Liver (tissue), 9 donors: ENCODE results near the gene TMEM214. TPM values are rescaled to one million over a fixed set of nuclear protein-coding genes. Genes with fewer than 3 reads are reported as not detected.

ENCODE experiments used
- DNase-seq: peaks from one replicate; pipeline ENCODE4 v3.0.0-alpha.2; 2017; ENCODE audit warnings: low spot score
- H3K27ac ChIP-seq, 2 donors: one replicate each; pipeline ENCODE4 v1.7.0; 2013; ENCODE audit warnings: inconsistent platforms in 2 of 2, low read length in 2 of 2, control low read depth in 1 of 2, low read depth in 1 of 2, mild to moderate bottlenecking in 1 of 2
- H3K27me3 ChIP-seq, 4 donors: one replicate each; pipeline versions ENCODE4 v1.6.1 to v1.7.0; 2013; ENCODE audit warnings: low read length in 3 of 4, inconsistent platforms in 1 of 4, mild to moderate bottlenecking in 1 of 4, moderate library complexity in 1 of 4; ENCODE audit not compliant: control insufficient read depth in 4 of 4, insufficient read depth in 4 of 4
- H3K36me3 ChIP-seq, 4 donors: one replicate each; pipeline versions ENCODE4 v1.6.1 to v1.7.0; 2013; ENCODE audit warnings: low read length in 3 of 4, mild to moderate bottlenecking in 3 of 4, low read depth in 1 of 4, moderate library complexity in 1 of 4; ENCODE audit not compliant: control insufficient read depth in 4 of 4, insufficient read depth in 3 of 4
- H3K4me1 ChIP-seq, 4 donors: one replicate each; pipeline versions ENCODE4 v1.6.1 to v1.7.0; 2013; ENCODE audit warnings: low read length in 3 of 4, mild to moderate bottlenecking in 3 of 4, moderate library complexity in 1 of 4; ENCODE audit not compliant: control insufficient read depth in 4 of 4, insufficient read depth in 4 of 4
- H3K4me3 ChIP-seq, 3 donors: one replicate each; pipeline versions ENCODE4 v1.6.1 to v1.7.0; 2013; ENCODE audit warnings: low read length in 3 of 3, control low read depth in 1 of 3, low read depth in 1 of 3, mild to moderate bottlenecking in 1 of 3
- H3K9ac ChIP-seq, 2 donors: one replicate each; pipeline ENCODE4 v1.7.0; 2013; ENCODE audit warnings: low read length in 2 of 2, mild to moderate bottlenecking in 2 of 2, moderate library complexity in 2 of 2, control low read depth in 1 of 2, low read depth in 1 of 2
- H3K9me3 ChIP-seq, 4 donors: one replicate each; pipeline versions ENCODE4 v1.6.1 to v1.7.0; 2013; ENCODE audit warnings: low read length in 3 of 4; ENCODE audit not compliant: control insufficient read depth in 4 of 4
- EGR1 ChIP-seq, 2 donors: IDR thresholded peaks; 2 replicates each; pipeline ENCODE4 v1.6.1; 2016 to 2018; ENCODE audit warnings: antibody characterized with exemption in 2 of 2, low read depth in 2 of 2
- FOXA1 ChIP-seq: IDR thresholded peaks from 2 replicates; pipeline ENCODE4 v1.6.1; 2016; ENCODE audit warnings: antibody characterized with exemption
- FOXA2 ChIP-seq: IDR thresholded peaks from 2 replicates; pipeline ENCODE4 v1.6.1; 2016; ENCODE audit warnings: antibody characterized with exemption
- GABPA ChIP-seq, 2 donors: IDR thresholded peaks in 1 of 2; conservative IDR thresholded peaks in 1 of 2; 2 replicates each; pipeline ENCODE4 v1.6.1; 2016; ENCODE audit warnings: antibody characterized with exemption in 2 of 2, mild to moderate bottlenecking in 1 of 2, moderate library complexity in 1 of 2
- HNF4A ChIP-seq, 2 donors: conservative IDR thresholded peaks; 2 replicates each; pipeline ENCODE4 v1.6.1; 2016; ENCODE audit warnings: antibody characterized with exemption in 2 of 2, mild to moderate bottlenecking in 2 of 2
- HNF4G ChIP-seq: IDR thresholded peaks from 2 replicates; pipeline ENCODE4 v1.6.1; 2016; ENCODE audit warnings: antibody characterized with exemption
- JUND ChIP-seq, 2 donors: IDR thresholded peaks; 2 replicates each; pipeline ENCODE4 v1.6.1; 2016; ENCODE audit warnings: antibody characterized with exemption in 2 of 2
- NR2F2 ChIP-seq: IDR thresholded peaks from 2 replicates; pipeline ENCODE4 v1.6.1; 2016; ENCODE audit warnings: antibody characterized with exemption
- RAD21 ChIP-seq, 2 donors: IDR thresholded peaks; 2 replicates each; pipeline ENCODE4 v1.6.1; 2016; ENCODE audit warnings: antibody characterized with exemption in 2 of 2, mild to moderate bottlenecking in 2 of 2
- RXRA ChIP-seq, 2 donors: IDR thresholded peaks; 2 replicates each; pipeline ENCODE4 v1.6.1; 2017 to 2018; ENCODE audit warnings: antibody characterized with exemption in 2 of 2, mild to moderate bottlenecking in 1 of 2
- SP1 ChIP-seq: IDR thresholded peaks from 2 replicates; pipeline ENCODE4 v1.6.1; 2018; ENCODE audit warnings: antibody characterized with exemption, mild to moderate bottlenecking
- TAF1 ChIP-seq: conservative IDR thresholded peaks from 2 replicates; pipeline ENCODE4 v1.6.1; 2016; ENCODE audit warnings: antibody characterized with exemption, mild to moderate bottlenecking
- YY1 ChIP-seq: IDR thresholded peaks from 2 replicates; pipeline ENCODE4 v1.6.1; 2016; ENCODE audit warnings: antibody characterized with exemption, mild to moderate bottlenecking
- WGBS: extraction: QIAGEN DNeasy Blood & Tissue Kit; methylation state at CpG from one replicate; pipeline ENCODE4 v1.1.7; 2013; 5-methylcytosine and 5-hydroxymethylcytosine counted together
- polyA plus RNA-seq, 2 donors: library from polyadenylated mRNA; stranded (reverse) in 1 of 2; unstranded in 1 of 2; fragments of 200-250 nt in 1 of 2; fragments of >200 nt in 1 of 2; fragmentation: Nextera tagmentation in 1 of 2; extraction: Ambion mirVana in 1 of 2; gene quantifications; one replicate each; pipeline versions ENCODE4 v1.2.1 to v1.2.3, GENCODE V29; 2013 to 2015
- total RNA-seq, 2 donors: library from RNA; depleted of rRNA; stranded (reverse); fragments of >200 nt; gene quantifications; one replicate each; pipeline ENCODE4 v1.2.3, GENCODE V29; 2014
- TF ChIP-seq, protein P1 (sequence below): IDR thresholded peaks from 2 replicates; pipeline ENCODE4 v1.6.1; 2016; ENCODE audit warnings: antibody characterized with exemption
- TF ChIP-seq, protein P2 (sequence below): IDR thresholded peaks from 2 replicates; pipeline ENCODE4 v1.6.1; 2016; ENCODE audit warnings: antibody characterized with exemption
- TF ChIP-seq, protein P3 (sequence below): IDR thresholded peaks from 2 replicates; pipeline ENCODE4 v1.6.1; 2016; ENCODE audit warnings: antibody characterized with exemption, mild to moderate bottlenecking
- TF ChIP-seq, protein P4 (sequence below): IDR thresholded peaks from 2 replicates; pipeline ENCODE4 v1.6.1; 2016; ENCODE audit warnings: antibody characterized with exemption
- TF ChIP-seq, protein P5 (sequence below): fragments of 150-350 bp; IDR thresholded peaks from 2 replicates; pipeline ENCODE4 v1.5.1; 2017; ENCODE audit warnings: improper control_type of control experiment, low read depth, low read length; ENCODE audit not compliant: missing input control
- donor health status: healthy.
- donor health status: healthy.
- donor health status: healthy.
- donor health status: healthy.
- donor health status: healthy.

Gene TMEM214
- total and polyA plus RNA-seq, 4 donors, result 17.1 to 53.4 (median 38.4) TPM

DNA sequence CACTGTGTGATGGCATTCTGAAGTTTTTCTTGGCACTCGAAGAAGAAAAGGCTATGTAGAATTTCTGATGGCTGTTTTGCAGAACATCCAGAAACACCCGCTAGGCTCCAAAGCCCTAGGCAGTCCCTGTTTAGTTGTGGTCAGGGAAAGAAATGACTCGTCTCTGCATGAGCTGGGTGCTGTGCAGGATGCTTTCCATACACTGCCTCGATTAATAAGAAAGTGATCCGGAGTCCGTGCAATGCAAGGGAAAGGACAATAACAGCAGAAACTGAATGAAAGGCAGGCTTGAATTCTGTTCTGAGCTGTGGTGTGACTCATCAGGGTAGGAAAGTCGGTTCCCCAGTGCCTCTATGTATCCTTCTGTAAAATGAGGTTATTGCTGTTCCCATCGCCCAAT, 43.6 kb upstream of the TMEM214 start:
- no peaks in the 10 kb centered on the region for H3K36me3 ChIP-seq
- no peaks in the 10 kb centered on the region for H3K9me3 ChIP-seq
- no peak overlapping the region for H3K4me3 ChIP-seq
- H3K27me3 ChIP-seq, result no peaks in the 10 kb centered on the region
- no peak for TF ChIP-seq GABPA (IDR thresholded peaks at IDR 0.05 in 1 of 2, conservative IDR thresholded peaks at IDR 0.05 in 1 of 2)
- no peak for TF ChIP-seq JUND (IDR thresholded peaks at IDR 0.05)
- TF ChIP-seq FOXA1, result no peak
- TF ChIP-seq, protein P1, sequence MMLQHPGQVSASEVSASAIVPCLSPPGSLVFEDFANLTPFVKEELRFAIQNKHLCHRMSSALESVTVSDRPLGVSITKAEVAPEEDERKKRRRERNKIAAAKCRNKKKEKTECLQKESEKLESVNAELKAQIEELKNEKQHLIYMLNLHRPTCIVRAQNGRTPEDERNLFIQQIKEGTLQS, result no peak
- no peak for TF ChIP-seq EGR1 (IDR thresholded peaks at IDR 0.05; ENCODE audit: low read depth in 2 of 2)
- no peak for TF ChIP-seq RXRA (IDR thresholded peaks at IDR 0.05)
- no peak for TF ChIP-seq HNF4A (conservative IDR thresholded peaks at IDR 0.05)
- TF ChIP-seq, protein P2, sequence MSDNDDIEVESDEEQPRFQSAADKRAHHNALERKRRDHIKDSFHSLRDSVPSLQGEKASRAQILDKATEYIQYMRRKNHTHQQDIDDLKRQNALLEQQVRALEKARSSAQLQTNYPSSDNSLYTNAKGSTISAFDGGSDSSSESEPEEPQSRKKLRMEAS, result no peak
- no peak for TF ChIP-seq FOXA2
- no peak for TF ChIP-seq TAF1
- H3K4me1 ChIP-seq, result peaks cover 11 to 39% (median 26%) of the 10 kb centered on the region in 4 donors
- no peak overlapping the region for H3K9ac ChIP-seq
- 92% methylated on average over 8 of the region's 8 CpGs for WGBS
- no peak for DNase-seq
- no peak overlapping the region for H3K27ac ChIP-seq

DNA sequence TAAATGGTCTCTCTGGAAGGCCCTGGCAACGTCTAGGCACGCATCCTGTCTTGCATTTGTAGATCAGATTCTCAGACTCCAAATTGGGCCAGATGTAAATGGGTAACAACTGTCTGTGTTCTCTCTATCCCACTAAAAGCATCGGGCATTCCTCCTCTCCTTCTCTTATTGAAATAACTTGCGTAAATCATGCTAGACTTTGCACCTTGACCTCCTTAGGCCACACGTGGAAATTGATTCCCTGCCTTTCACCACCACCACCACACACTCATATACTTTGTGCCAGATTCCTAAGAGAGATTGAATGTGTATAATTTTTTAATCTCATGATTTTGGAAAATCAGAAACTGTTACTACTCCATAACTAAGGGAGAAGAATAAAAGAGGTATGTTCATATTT, 41.0 kb upstream of the TMEM214 start:
- no peak for TF ChIP-seq EGR1 (IDR thresholded peaks at IDR 0.05; ENCODE audit: low read depth in 2 of 2)
- TF ChIP-seq, protein P2, result peak; percentile 91
- peak; percentile 87 to 91 for TF ChIP-seq RXRA (IDR thresholded peaks at IDR 0.05)
- no peak for TF ChIP-seq TAF1
- peak; percentile 40 to 87 for TF ChIP-seq JUND (IDR thresholded peaks at IDR 0.05)
- TF ChIP-seq, protein P3, sequence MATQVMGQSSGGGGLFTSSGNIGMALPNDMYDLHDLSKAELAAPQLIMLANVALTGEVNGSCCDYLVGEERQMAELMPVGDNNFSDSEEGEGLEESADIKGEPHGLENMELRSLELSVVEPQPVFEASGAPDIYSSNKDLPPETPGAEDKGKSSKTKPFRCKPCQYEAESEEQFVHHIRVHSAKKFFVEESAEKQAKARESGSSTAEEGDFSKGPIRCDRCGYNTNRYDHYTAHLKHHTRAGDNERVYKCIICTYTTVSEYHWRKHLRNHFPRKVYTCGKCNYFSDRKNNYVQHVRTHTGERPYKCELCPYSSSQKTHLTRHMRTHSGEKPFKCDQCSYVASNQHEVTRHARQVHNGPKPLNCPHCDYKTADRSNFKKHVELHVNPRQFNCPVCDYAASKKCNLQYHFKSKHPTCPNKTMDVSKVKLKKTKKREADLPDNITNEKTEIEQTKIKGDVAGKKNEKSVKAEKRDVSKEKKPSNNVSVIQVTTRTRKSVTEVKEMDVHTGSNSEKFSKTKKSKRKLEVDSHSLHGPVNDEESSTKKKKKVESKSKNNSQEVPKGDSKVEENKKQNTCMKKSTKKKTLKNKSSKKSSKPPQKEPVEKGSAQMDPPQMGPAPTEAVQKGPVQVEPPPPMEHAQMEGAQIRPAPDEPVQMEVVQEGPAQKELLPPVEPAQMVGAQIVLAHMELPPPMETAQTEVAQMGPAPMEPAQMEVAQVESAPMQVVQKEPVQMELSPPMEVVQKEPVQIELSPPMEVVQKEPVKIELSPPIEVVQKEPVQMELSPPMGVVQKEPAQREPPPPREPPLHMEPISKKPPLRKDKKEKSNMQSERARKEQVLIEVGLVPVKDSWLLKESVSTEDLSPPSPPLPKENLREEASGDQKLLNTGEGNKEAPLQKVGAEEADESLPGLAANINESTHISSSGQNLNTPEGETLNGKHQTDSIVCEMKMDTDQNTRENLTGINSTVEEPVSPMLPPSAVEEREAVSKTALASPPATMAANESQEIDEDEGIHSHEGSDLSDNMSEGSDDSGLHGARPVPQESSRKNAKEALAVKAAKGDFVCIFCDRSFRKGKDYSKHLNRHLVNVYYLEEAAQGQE, result peak; percentile 70
- TF ChIP-seq HNF4G, result peak; percentile 98
- TF ChIP-seq FOXA2, result peak; percentile 38
- TF ChIP-seq GABPA (IDR thresholded peaks at IDR 0.05 in 1 of 2, conservative IDR thresholded peaks at IDR 0.05 in 1 of 2), result no peak
- TF ChIP-seq, protein P4, sequence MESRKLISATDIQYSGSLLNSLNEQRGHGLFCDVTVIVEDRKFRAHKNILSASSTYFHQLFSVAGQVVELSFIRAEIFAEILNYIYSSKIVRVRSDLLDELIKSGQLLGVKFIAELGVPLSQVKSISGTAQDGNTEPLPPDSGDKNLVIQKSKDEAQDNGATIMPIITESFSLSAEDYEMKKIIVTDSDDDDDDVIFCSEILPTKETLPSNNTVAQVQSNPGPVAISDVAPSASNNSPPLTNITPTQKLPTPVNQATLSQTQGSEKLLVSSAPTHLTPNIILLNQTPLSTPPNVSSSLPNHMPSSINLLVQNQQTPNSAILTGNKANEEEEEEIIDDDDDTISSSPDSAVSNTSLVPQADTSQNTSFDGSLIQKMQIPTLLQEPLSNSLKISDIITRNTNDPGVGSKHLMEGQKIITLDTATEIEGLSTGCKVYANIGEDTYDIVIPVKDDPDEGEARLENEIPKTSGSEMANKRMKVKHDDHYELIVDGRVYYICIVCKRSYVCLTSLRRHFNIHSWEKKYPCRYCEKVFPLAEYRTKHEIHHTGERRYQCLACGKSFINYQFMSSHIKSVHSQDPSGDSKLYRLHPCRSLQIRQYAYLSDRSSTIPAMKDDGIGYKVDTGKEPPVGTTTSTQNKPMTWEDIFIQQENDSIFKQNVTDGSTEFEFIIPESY, result peak; percentile 72
- TF ChIP-seq FOXA1, result no peak
- peak; percentile 99 for TF ChIP-seq HNF4A (conservative IDR thresholded peaks at IDR 0.05)
- TF ChIP-seq, protein P5, sequence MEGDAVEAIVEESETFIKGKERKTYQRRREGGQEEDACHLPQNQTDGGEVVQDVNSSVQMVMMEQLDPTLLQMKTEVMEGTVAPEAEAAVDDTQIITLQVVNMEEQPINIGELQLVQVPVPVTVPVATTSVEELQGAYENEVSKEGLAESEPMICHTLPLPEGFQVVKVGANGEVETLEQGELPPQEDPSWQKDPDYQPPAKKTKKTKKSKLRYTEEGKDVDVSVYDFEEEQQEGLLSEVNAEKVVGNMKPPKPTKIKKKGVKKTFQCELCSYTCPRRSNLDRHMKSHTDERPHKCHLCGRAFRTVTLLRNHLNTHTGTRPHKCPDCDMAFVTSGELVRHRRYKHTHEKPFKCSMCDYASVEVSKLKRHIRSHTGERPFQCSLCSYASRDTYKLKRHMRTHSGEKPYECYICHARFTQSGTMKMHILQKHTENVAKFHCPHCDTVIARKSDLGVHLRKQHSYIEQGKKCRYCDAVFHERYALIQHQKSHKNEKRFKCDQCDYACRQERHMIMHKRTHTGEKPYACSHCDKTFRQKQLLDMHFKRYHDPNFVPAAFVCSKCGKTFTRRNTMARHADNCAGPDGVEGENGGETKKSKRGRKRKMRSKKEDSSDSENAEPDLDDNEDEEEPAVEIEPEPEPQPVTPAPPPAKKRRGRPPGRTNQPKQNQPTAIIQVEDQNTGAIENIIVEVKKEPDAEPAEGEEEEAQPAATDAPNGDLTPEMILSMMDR, result no peak
- peak in 1 of 2 donors; percentile 35 for TF ChIP-seq RAD21 (IDR thresholded peaks at IDR 0.05)
- peak; percentile 49 for TF ChIP-seq NR2F2
- TF ChIP-seq SP1, result peak; percentile 86
- TF ChIP-seq YY1, result peak; percentile 49
- TF ChIP-seq, protein P1, result peak; percentile 41
- Histone ChIP-seq H3K4me3 (no peak overlapping the region), H3K27me3 (no peaks in the 10 kb centered on the region), H3K4me1 (peaks cover 8 to 25% (median 17%) of the 10 kb centered on the region in 4 donors), H3K27ac (no peak overlapping the region), H3K36me3 (no peaks in the 10 kb centered on the region), H3K9ac (no peak overlapping the region), H3K9me3 (no peaks in the 10 kb centered on the region)
- 23% methylated on average over 5 of the region's 5 CpGs for WGBS
- DNase-seq, result no peak
